RWPE1 (cell line): ENCODE results near the gene MCUR1.

Experiments used
- CTCF ChIA-PET: fragments of 350-600 bp; sonication (Branson Sonifier 250); formaldehyde crosslinking; extraction: SDS; loops from one replicate; lab custom pipeline; 2021; lab: Yijun Ruan, JAX
- POLR2A ChIA-PET: fragments of 400-600 bp; formaldehyde crosslinking; extraction: SDS; loops from one replicate; lab custom pipeline; 2020; ENCODE audit warnings: antibody characterized with exemption; ENCODE audit not compliant: low non-redundant PET; lab: Yijun Ruan, JAX
- DNase-seq: peaks from one replicate; pipeline ENCODE4 v3.0.0; 2012; ENCODE audit warnings: low spot score
- H3K27ac ChIP-seq: fragments of 450-650 bp; 2 replicates; pipeline ENCODE4 v1.5.1; 2017
- TF ChIP-seq, protein P1 (sequence below): fragments of 450-650 bp; conservative IDR thresholded peaks from 2 replicates; pipeline ENCODE4 v1.5.1; 2017; ENCODE audit warnings: low read depth, mild to moderate bottlenecking

MCUR1 gene

DNA sequence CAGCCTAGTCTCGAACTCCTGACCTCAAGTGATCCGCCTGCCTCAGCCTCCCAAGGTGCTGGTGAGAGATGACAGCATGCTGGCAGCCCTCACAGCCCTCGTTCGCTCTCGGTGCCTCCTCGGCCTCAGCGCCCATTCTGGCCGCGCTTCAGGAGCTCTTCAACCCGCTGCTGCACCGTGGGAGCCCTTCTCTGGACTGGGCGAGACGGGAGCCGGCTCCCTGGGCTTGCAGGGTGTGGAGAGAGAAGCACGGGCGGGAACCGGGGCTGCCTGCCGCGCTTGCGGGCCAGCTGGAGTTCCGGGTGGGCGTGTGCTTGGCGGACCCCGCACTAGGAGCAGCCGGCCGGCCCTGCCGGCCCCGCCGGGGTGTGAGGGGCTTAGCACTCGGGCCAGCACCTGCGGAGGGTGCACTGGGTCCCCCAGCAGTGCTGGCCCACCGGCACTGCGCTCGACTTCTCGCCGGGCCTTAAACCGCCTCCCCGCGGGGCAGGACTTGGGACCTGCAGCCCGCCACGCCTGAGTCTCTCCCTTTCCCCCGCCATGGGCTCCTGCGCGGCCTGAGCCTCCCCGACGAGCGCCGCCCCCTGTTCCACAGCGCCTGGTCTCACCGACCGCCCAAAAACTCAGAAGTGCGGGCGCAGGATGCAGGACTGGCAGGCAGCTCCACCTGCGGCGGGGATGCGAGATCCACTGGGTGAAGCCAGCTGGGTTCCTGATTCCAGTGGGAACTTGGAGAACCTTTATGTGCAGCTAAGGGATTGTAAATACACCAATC lies 71.2 kb downstream of the MCUR1 start:
- TF ChIP-seq, protein P1, sequence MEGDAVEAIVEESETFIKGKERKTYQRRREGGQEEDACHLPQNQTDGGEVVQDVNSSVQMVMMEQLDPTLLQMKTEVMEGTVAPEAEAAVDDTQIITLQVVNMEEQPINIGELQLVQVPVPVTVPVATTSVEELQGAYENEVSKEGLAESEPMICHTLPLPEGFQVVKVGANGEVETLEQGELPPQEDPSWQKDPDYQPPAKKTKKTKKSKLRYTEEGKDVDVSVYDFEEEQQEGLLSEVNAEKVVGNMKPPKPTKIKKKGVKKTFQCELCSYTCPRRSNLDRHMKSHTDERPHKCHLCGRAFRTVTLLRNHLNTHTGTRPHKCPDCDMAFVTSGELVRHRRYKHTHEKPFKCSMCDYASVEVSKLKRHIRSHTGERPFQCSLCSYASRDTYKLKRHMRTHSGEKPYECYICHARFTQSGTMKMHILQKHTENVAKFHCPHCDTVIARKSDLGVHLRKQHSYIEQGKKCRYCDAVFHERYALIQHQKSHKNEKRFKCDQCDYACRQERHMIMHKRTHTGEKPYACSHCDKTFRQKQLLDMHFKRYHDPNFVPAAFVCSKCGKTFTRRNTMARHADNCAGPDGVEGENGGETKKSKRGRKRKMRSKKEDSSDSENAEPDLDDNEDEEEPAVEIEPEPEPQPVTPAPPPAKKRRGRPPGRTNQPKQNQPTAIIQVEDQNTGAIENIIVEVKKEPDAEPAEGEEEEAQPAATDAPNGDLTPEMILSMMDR, result no peak
- no peak overlapping the region for H3K27ac ChIP-seq
- CTCF ChIA-PET, result interaction anchor here (0.6 to 0.7 kb wide), 2 partner anchors 16 to 19 kb away, joined by 3 read pairs; no protein-coding TSS in a partner anchor
- POLR2A ChIA-PET, result no interaction called here
- no peak for DNase-seq

- POLR2A ChIA-PET, result no interaction called here
- CTCF ChIA-PET, result no interaction called here
- TF ChIP-seq, protein P1, result no peak
- H3K27ac ChIP-seq, result no peak overlapping the region
- DNase-seq, result no peak
These were observed 73.0 kb downstream of the MCUR1 start for GRCh38 chr6:13741365-13741764.
